GM13977 (cell line): ENCODE results near the gene CA9.
A peak's percentile ranks its signal among the peaks of the same experiment; 100 is the strongest.

Experiments
- DNase-seq: peaks from one replicate; pipeline ENCODE4 v3.0.0; 2012; ENCODE audit warnings: low spot score
- in situ Hi-C: fragments of 300-500 bp; cut with MboI; formaldehyde crosslinking; loops from one replicate; pipeline ENCODE4 v1.12.0; 2022; ENCODE audit warnings: low sequenced_read_pairs, low pct_unique_long_range_greater_than_20kb, mixed read lengths, inconsistent platforms; ENCODE audit not compliant: unreplicated experiment
- TF ChIP-seq, protein P1 (sequence below): IDR thresholded peaks from 2 replicates; pipeline ENCODE4 v1.5.1; 2012; ENCODE audit warnings: mild to moderate bottlenecking, control low read depth; ENCODE audit not compliant: insufficient read depth; ENCODE audit errors: extremely low read depth, missing control alignments

Gene CA9

GRCh38 chr9:35669331-35670145 lies 4.2 kb upstream of the CA9 start:
- DNase-seq, result no peak
- TF ChIP-seq, protein P1, sequence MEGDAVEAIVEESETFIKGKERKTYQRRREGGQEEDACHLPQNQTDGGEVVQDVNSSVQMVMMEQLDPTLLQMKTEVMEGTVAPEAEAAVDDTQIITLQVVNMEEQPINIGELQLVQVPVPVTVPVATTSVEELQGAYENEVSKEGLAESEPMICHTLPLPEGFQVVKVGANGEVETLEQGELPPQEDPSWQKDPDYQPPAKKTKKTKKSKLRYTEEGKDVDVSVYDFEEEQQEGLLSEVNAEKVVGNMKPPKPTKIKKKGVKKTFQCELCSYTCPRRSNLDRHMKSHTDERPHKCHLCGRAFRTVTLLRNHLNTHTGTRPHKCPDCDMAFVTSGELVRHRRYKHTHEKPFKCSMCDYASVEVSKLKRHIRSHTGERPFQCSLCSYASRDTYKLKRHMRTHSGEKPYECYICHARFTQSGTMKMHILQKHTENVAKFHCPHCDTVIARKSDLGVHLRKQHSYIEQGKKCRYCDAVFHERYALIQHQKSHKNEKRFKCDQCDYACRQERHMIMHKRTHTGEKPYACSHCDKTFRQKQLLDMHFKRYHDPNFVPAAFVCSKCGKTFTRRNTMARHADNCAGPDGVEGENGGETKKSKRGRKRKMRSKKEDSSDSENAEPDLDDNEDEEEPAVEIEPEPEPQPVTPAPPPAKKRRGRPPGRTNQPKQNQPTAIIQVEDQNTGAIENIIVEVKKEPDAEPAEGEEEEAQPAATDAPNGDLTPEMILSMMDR, result no peak
- in situ Hi-C loops, result loop anchor here (10.0 kb wide), 1 partner anchor 55 kb away; no protein-coding TSS in a partner anchor

- in situ Hi-C loops, result no loop called here
- no peak for DNase-seq
- TF ChIP-seq, protein P1, result no peak
Measured at GRCh38 chr9:35674025-35674361, 265 bp downstream of the CA9 start.

DNA sequence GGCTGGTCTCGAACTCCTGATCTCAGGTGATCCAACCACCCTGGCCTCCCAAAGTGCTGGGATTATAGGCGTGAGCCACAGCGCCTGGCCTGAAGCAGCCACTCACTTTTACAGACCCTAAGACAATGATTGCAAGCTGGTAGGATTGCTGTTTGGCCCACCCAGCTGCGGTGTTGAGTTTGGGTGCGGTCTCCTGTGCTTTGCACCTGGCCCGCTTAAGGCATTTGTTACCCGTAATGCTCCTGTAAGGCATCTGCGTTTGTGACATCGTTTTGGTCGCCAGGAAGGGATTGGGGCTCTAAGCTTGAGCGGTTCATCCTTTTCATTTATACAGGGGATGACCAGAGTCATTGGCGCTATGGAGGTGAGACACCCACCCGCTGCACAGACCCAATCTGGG lies 1.5 kb downstream of the CA9 start:
- in situ Hi-C loops, result no loop called here
- TF ChIP-seq, protein P1, result no peak

DNA sequence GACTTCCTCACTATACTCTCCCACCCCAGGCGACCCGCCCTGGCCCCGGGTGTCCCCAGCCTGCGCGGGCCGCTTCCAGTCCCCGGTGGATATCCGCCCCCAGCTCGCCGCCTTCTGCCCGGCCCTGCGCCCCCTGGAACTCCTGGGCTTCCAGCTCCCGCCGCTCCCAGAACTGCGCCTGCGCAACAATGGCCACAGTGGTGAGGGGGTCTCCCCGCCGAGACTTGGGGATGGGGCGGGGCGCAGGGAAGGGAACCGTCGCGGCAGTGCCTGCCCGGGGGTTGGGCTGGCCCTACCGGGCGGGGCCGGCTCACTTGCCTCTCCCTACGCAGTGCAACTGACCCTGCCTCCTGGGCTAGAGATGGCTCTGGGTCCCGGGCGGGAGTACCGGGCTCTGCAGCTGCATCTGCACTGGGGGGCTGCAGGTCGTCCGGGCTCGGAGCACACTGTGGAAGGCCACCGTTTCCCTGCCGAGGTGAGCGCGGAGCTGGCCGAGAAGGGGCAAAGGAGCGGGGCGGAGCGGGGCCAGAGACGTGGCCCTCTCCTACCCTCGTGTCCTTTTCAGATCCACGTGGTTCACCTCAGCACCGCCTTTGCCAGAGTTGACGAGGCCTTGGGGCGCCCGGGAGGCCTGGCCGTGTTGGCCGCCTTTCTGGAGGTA lies 2.1 kb downstream of the CA9 start:
- DNase-seq, result peak; percentile 74
- TF ChIP-seq, protein P1, result no peak
- in situ Hi-C loops, result no loop called here

More for the DNA sequence above, 1.5 kb downstream of the CA9 start:
- DNase-seq, result no peak

- DNase-seq, result no peak
- TF ChIP-seq, protein P1, result no peak
- in situ Hi-C loops, result no loop called here
Measured at GRCh38 chr9:35679091-35679490, 5.4 kb downstream of the CA9 start.

GRCh38 chr9:35679766-35680330 lies 6.1 kb downstream of the CA9 start:
- DNase-seq, result no peak
- TF ChIP-seq, protein P1, result no peak
- in situ Hi-C loops, result no loop called here
